ENCODE results near the gene EIF2AK3.
"Not testable (repeated sequence)": the region's sequence is repeated elsewhere in the genome, so short reads cannot be mapped to it uniquely, and the experiment has no call there.

EIF2AK3 gene

GRCh38 chr2:88658881-88659537, 31.7 kb upstream of the EIF2AK3 start:
- no peaks in the 10 kb centered on the region for H3K27me3 ChIP-seq (ENCODE audit: control insufficient read depth in 2 of 2, insufficient read depth in 2 of 2, low read length in 2 of 2)
- no peaks in the 10 kb centered on the region for H3K9me3 ChIP-seq (ENCODE audit: control insufficient read depth in 2 of 2, low read length in 2 of 2)
- peak overlapping the region in 1 of 2 donors; percentile 28 for H3K9ac ChIP-seq (ENCODE audit: low read depth in 1 of 2, low read length in 2 of 2)
- H3K4me3 ChIP-seq (ENCODE audit: low read length in 2 of 2) = peak overlapping the region in 1 of 2 donors; percentile 19
- H3K4me1 ChIP-seq (ENCODE audit: control insufficient read depth in 2 of 2, insufficient read depth in 2 of 2, low read length in 2 of 2) = peaks cover 2 to 11% of the 10 kb centered on the region in 2 donors
- H3K27ac ChIP-seq (ENCODE audit: low read depth in 2 of 2, low read length in 2 of 2) = peak overlapping the region; percentile 52 to 58
- H3K36me3 ChIP-seq (ENCODE audit: control insufficient read depth in 2 of 2, insufficient read depth in 2 of 2, low read length in 2 of 2) = no peaks in the 10 kb centered on the region

- no peak overlapping the region for H3K9ac ChIP-seq (ENCODE audit: low read depth in 1 of 2, low read length in 2 of 2)
- no peak overlapping the region for H3K4me3 ChIP-seq (ENCODE audit: low read length in 2 of 2)
- H3K36me3 ChIP-seq (ENCODE audit: control insufficient read depth in 2 of 2, insufficient read depth in 2 of 2, low read length in 2 of 2) = no peaks in the 10 kb centered on the region
- H3K27me3 ChIP-seq (ENCODE audit: control insufficient read depth in 2 of 2, insufficient read depth in 2 of 2, low read length in 2 of 2) = no peaks in the 10 kb centered on the region
- peak overlapping the region; percentile 52 to 58 for H3K27ac ChIP-seq (ENCODE audit: low read depth in 2 of 2, low read length in 2 of 2)
- peaks cover 2 to 11% of the 10 kb centered on the region in 2 donors for H3K4me1 ChIP-seq (ENCODE audit: control insufficient read depth in 2 of 2, insufficient read depth in 2 of 2, low read length in 2 of 2)
- H3K9me3 ChIP-seq (ENCODE audit: control insufficient read depth in 2 of 2, low read length in 2 of 2) = no peaks in the 10 kb centered on the region
Measured at GRCh38 chr2:88658326-88658725, 31.1 kb upstream of the EIF2AK3 start.

DNA sequence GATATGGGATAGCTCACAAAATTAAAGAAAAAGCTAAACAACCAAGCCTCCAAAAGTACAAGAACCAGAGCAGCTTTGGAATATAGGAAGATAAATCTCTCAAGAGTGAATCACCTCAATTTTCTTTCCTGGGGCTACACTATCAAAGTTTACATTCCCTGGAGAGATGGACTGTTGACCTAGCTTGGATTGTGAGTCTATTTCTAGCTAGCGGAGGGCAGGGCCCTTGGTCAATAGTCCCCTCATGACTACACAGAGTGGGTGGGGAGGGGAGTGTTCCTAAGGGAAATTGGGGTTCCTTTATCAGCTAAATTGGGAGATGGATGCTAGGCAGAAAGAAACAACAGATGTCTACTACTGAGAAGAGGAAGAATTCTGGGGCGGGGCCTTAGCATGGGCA, 29.9 kb upstream of the EIF2AK3 start:
- Histone ChIP-seq H3K9ac (ENCODE audit: low read depth in 1 of 2, low read length in 2 of 2) (no peak overlapping the region), H3K4me1 (ENCODE audit: control insufficient read depth in 2 of 2, insufficient read depth in 2 of 2, low read length in 2 of 2) (peaks cover 2 to 11% of the 10 kb centered on the region in 2 donors), H3K27ac (ENCODE audit: low read depth in 2 of 2, low read length in 2 of 2) (no peak overlapping the region), H3K9me3 (ENCODE audit: control insufficient read depth in 2 of 2, low read length in 2 of 2) (no peaks in the 10 kb centered on the region), H3K27me3 (ENCODE audit: control insufficient read depth in 2 of 2, insufficient read depth in 2 of 2, low read length in 2 of 2) (no peaks in the 10 kb centered on the region), H3K4me3 (ENCODE audit: low read length in 2 of 2) (no peak overlapping the region), H3K36me3 (ENCODE audit: control insufficient read depth in 2 of 2, insufficient read depth in 2 of 2, low read length in 2 of 2) (no peaks in the 10 kb centered on the region)

DNA sequence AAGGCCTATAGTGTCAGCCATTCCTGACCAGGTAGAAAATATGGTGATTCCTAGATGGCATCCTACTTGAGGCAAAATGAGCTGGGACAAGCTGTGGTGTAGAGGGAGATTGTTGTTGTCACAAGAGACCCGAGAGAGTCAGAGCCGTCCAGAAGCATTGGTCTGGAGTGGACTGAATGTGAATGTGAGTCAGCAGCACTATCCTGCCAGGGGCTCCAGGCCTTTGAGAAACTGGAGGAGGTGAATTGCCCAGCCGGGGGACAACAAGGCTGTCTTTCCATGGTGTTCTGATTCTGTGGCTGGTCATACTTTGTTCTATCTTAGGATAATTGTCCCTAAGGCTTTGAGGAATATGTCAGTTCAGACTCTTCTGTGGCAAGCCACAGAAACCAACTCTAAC, 29.4 kb upstream of the EIF2AK3 start:
- Histone ChIP-seq H3K27me3 (ENCODE audit: control insufficient read depth in 2 of 2, insufficient read depth in 2 of 2, low read length in 2 of 2) (no peaks in the 10 kb centered on the region), H3K9ac (ENCODE audit: low read depth in 1 of 2, low read length in 2 of 2) (no peak overlapping the region), H3K4me1 (ENCODE audit: control insufficient read depth in 2 of 2, insufficient read depth in 2 of 2, low read length in 2 of 2) (peaks cover 2 to 11% of the 10 kb centered on the region in 2 donors), H3K9me3 (ENCODE audit: control insufficient read depth in 2 of 2, low read length in 2 of 2) (no peaks in the 10 kb centered on the region), H3K36me3 (ENCODE audit: control insufficient read depth in 2 of 2, insufficient read depth in 2 of 2, low read length in 2 of 2) (no peaks in the 10 kb centered on the region), H3K27ac (ENCODE audit: low read depth in 2 of 2, low read length in 2 of 2) (no peak overlapping the region), H3K4me3 (ENCODE audit: low read length in 2 of 2) (no peak overlapping the region)

- Histone ChIP-seq H3K4me1 (ENCODE audit: control insufficient read depth in 2 of 2, insufficient read depth in 2 of 2, low read length in 2 of 2) (peaks cover 2 to 11% of the 10 kb centered on the region in 2 donors), H3K9me3 (ENCODE audit: control insufficient read depth in 2 of 2, low read length in 2 of 2) (no peaks in the 10 kb centered on the region), H3K4me3 (ENCODE audit: low read length in 2 of 2) (no peak overlapping the region), H3K36me3 (ENCODE audit: control insufficient read depth in 2 of 2, insufficient read depth in 2 of 2, low read length in 2 of 2) (no peaks in the 10 kb centered on the region), H3K9ac (ENCODE audit: low read depth in 1 of 2, low read length in 2 of 2) (no peak overlapping the region), H3K27ac (ENCODE audit: low read depth in 2 of 2, low read length in 2 of 2) (no peak overlapping the region), H3K27me3 (ENCODE audit: control insufficient read depth in 2 of 2, insufficient read depth in 2 of 2, low read length in 2 of 2) (no peaks in the 10 kb centered on the region)
Measured at GRCh38 chr2:88654714-88655113, 27.4 kb upstream of the EIF2AK3 start.

DNA sequence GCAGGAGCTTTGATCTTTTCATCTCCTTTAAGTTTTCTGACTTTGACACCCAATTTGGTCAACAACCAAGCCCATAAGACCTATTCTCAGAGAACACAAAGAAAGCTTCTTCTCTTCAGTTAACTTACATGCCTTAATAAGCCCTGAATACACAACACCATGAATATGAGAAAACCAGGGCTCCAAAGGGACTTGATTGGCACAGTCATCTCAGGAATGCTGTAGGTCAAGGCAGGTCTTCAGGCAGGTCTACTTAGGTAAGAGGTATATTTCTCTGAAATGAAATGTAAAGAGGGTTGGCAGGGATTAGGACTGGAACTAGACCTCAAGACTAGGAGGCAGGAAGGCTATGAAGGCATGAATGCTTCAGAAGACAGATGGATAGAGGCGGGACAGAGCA, 24.4 kb upstream of the EIF2AK3 start:
- H3K27me3 ChIP-seq (ENCODE audit: control insufficient read depth in 2 of 2, insufficient read depth in 2 of 2, low read length in 2 of 2) = no peaks in the 10 kb centered on the region
- no peak overlapping the region for H3K4me3 ChIP-seq (ENCODE audit: low read length in 2 of 2)
- H3K9me3 ChIP-seq (ENCODE audit: control insufficient read depth in 2 of 2, low read length in 2 of 2) = no peaks in the 10 kb centered on the region
- no peak overlapping the region for H3K9ac ChIP-seq (ENCODE audit: low read depth in 1 of 2, low read length in 2 of 2)
- H3K27ac ChIP-seq (ENCODE audit: low read depth in 2 of 2, low read length in 2 of 2) = no peak overlapping the region
- no peaks in the 10 kb centered on the region for H3K36me3 ChIP-seq (ENCODE audit: control insufficient read depth in 2 of 2, insufficient read depth in 2 of 2, low read length in 2 of 2)
- no peaks in the 10 kb centered on the region for H3K4me1 ChIP-seq (ENCODE audit: control insufficient read depth in 2 of 2, insufficient read depth in 2 of 2, low read length in 2 of 2)

- not testable (repeated sequence) for H3K27me3 ChIP-seq (ENCODE audit: control insufficient read depth in 2 of 2, insufficient read depth in 2 of 2, low read length in 2 of 2); H3K36me3 ChIP-seq (ENCODE audit: control insufficient read depth in 2 of 2, insufficient read depth in 2 of 2, low read length in 2 of 2); H3K4me1 ChIP-seq (ENCODE audit: control insufficient read depth in 2 of 2, insufficient read depth in 2 of 2, low read length in 2 of 2); H3K4me3 ChIP-seq (ENCODE audit: low read length in 2 of 2); H3K9me3 ChIP-seq (ENCODE audit: control insufficient read depth in 2 of 2, low read length in 2 of 2); H3K9ac ChIP-seq (ENCODE audit: low read depth in 1 of 2, low read length in 2 of 2); H3K27ac ChIP-seq (ENCODE audit: low read depth in 2 of 2, low read length in 2 of 2)
Measured at GRCh38 chr2:88645291-88645882, 18.1 kb upstream of the EIF2AK3 start.

- Histone ChIP-seq H3K27me3 (ENCODE audit: control insufficient read depth in 2 of 2, insufficient read depth in 2 of 2, low read length in 2 of 2) (no peaks in the 10 kb centered on the region), H3K4me1 (ENCODE audit: control insufficient read depth in 2 of 2, insufficient read depth in 2 of 2, low read length in 2 of 2) (no peaks in the 10 kb centered on the region), H3K9ac (ENCODE audit: low read depth in 1 of 2, low read length in 2 of 2) (no peak overlapping the region), H3K27ac (ENCODE audit: low read depth in 2 of 2, low read length in 2 of 2) (no peak overlapping the region), H3K9me3 (ENCODE audit: control insufficient read depth in 2 of 2, low read length in 2 of 2) (no peaks in the 10 kb centered on the region), H3K4me3 (ENCODE audit: low read length in 2 of 2) (no peak overlapping the region), H3K36me3 (ENCODE audit: control insufficient read depth in 2 of 2, insufficient read depth in 2 of 2, low read length in 2 of 2) (no peaks in the 10 kb centered on the region)
Measured at GRCh38 chr2:88642278-88642677, 15.0 kb upstream of the EIF2AK3 start.

DNA sequence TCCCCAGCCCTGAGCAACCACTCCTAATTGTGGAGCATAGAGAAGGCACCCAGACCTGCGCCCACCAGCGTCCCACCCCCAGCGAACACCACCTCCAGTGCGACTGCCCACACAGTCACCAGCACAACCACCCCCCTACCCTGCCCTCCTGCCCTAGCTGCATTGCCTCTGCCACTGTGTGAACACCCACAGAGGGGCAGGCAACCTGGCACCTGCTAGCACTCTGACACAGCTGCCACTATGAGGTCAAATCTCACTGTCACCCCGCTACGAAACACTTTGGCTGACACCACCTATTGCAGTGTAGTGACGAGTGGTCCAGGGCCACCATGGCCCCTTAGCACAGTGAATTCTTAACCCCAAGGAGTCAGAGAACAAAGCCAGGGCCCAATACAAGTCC, 14.1 kb upstream of the EIF2AK3 start:
- Histone ChIP-seq H3K9me3 (ENCODE audit: control insufficient read depth in 2 of 2, low read length in 2 of 2) (no peaks in the 10 kb centered on the region), H3K27ac (ENCODE audit: low read depth in 2 of 2, low read length in 2 of 2) (no peak overlapping the region), H3K27me3 (ENCODE audit: control insufficient read depth in 2 of 2, insufficient read depth in 2 of 2, low read length in 2 of 2) (no peaks in the 10 kb centered on the region), H3K36me3 (ENCODE audit: control insufficient read depth in 2 of 2, insufficient read depth in 2 of 2, low read length in 2 of 2) (no peaks in the 10 kb centered on the region), H3K4me3 (ENCODE audit: low read length in 2 of 2) (no peak overlapping the region), H3K9ac (ENCODE audit: low read depth in 1 of 2, low read length in 2 of 2) (no peak overlapping the region), H3K4me1 (ENCODE audit: control insufficient read depth in 2 of 2, insufficient read depth in 2 of 2, low read length in 2 of 2) (no peaks in the 10 kb centered on the region)

- Histone ChIP-seq H3K4me3 (ENCODE audit: low read length in 2 of 2) (no peak overlapping the region), H3K9me3 (ENCODE audit: control insufficient read depth in 2 of 2, low read length in 2 of 2) (no peaks in the 10 kb centered on the region), H3K36me3 (ENCODE audit: control insufficient read depth in 2 of 2, insufficient read depth in 2 of 2, low read length in 2 of 2) (no peaks in the 10 kb centered on the region), H3K9ac (ENCODE audit: low read depth in 1 of 2, low read length in 2 of 2) (no peak overlapping the region), H3K4me1 (ENCODE audit: control insufficient read depth in 2 of 2, insufficient read depth in 2 of 2, low read length in 2 of 2) (no peaks in the 10 kb centered on the region), H3K27me3 (ENCODE audit: control insufficient read depth in 2 of 2, insufficient read depth in 2 of 2, low read length in 2 of 2) (no peaks in the 10 kb centered on the region), H3K27ac (ENCODE audit: low read depth in 2 of 2, low read length in 2 of 2) (no peak overlapping the region)
Measured at GRCh38 chr2:88639865-88640264, 12.6 kb upstream of the EIF2AK3 start.
